ENCODE results near the gene NDE1.

NDE1 gene

GRCh38 chr16:15752717-15753488 is 102.9 kb downstream of the NDE1 start:
- no peak for TF ChIP-seq SIN3A (IDR thresholded peaks at IDR 0.05; ENCODE audit: borderline replicate concordance, insufficient read depth, low read length)
- TF ChIP-seq REST (IDR thresholded peaks at IDR 0.05; ENCODE audit: insufficient read depth in 1 of 2, low read depth in 2 of 2, low read length in 2 of 2) = no peak
- TF ChIP-seq FOXP2 (optimal IDR thresholded peaks at IDR 0.05; ENCODE audit: borderline replicate concordance, extremely low read depth, extremely low read length, insufficient read depth) = no peak
- TF ChIP-seq TAF1 (IDR thresholded peaks at IDR 0.05; ENCODE audit: borderline replicate concordance, insufficient read depth, low read length) = no peak
- TF ChIP-seq POLR2AphosphoS5 (IDR thresholded peaks at IDR 0.05; ENCODE audit: low read depth, low read length) = no peak

- no peak for TF ChIP-seq FOXP2 (optimal IDR thresholded peaks at IDR 0.05; ENCODE audit: borderline replicate concordance, extremely low read depth, extremely low read length, insufficient read depth)
- no peak for TF ChIP-seq TAF1 (IDR thresholded peaks at IDR 0.05; ENCODE audit: borderline replicate concordance, insufficient read depth, low read length)
- TF ChIP-seq REST (IDR thresholded peaks at IDR 0.05; ENCODE audit: insufficient read depth in 1 of 2, low read depth in 2 of 2, low read length in 2 of 2) = no peak
- TF ChIP-seq SIN3A (IDR thresholded peaks at IDR 0.05; ENCODE audit: borderline replicate concordance, insufficient read depth, low read length) = no peak
- no peak for TF ChIP-seq POLR2AphosphoS5 (IDR thresholded peaks at IDR 0.05; ENCODE audit: low read depth, low read length)
Observed at GRCh38 chr16:15754821-15755534, 104.9 kb downstream of the NDE1 start.

GRCh38 chr16:15757077-15757386 is 107.0 kb downstream of the NDE1 start:
- TF ChIP-seq SIN3A (IDR thresholded peaks at IDR 0.05; ENCODE audit: borderline replicate concordance, insufficient read depth, low read length) (no peak), REST (IDR thresholded peaks at IDR 0.05; ENCODE audit: insufficient read depth in 1 of 2, low read depth in 2 of 2, low read length in 2 of 2) (no peak), POLR2AphosphoS5 (IDR thresholded peaks at IDR 0.05; ENCODE audit: low read depth, low read length) (no peak), FOXP2 (optimal IDR thresholded peaks at IDR 0.05; ENCODE audit: borderline replicate concordance, extremely low read depth, extremely low read length, insufficient read depth) (no peak), TAF1 (IDR thresholded peaks at IDR 0.05; ENCODE audit: borderline replicate concordance, insufficient read depth, low read length) (no peak)

- TF ChIP-seq SIN3A (IDR thresholded peaks at IDR 0.05; ENCODE audit: borderline replicate concordance, insufficient read depth, low read length) (no peak), REST (IDR thresholded peaks at IDR 0.05; ENCODE audit: insufficient read depth in 1 of 2, low read depth in 2 of 2, low read length in 2 of 2) (no peak), FOXP2 (optimal IDR thresholded peaks at IDR 0.05; ENCODE audit: borderline replicate concordance, extremely low read depth, extremely low read length, insufficient read depth) (no peak), TAF1 (IDR thresholded peaks at IDR 0.05; ENCODE audit: borderline replicate concordance, insufficient read depth, low read length) (no peak), POLR2AphosphoS5 (IDR thresholded peaks at IDR 0.05; ENCODE audit: low read depth, low read length) (no peak)
Observed at GRCh38 chr16:15757630-15758251, 107.7 kb downstream of the NDE1 start.

Measured in PFSK-1 (cell line).